ENCODE measurements around the gene HTRA3.

HTRA3 gene

GRCh38 chr4:8269535-8270417 lies at the start of gene HTRA3:
TSS of gene HTRA3 (plus strand) at chr4:8269754. CDS start at chr4:8269969, 215 bp downstream.
- DNase-seq: no peak

DNA sequence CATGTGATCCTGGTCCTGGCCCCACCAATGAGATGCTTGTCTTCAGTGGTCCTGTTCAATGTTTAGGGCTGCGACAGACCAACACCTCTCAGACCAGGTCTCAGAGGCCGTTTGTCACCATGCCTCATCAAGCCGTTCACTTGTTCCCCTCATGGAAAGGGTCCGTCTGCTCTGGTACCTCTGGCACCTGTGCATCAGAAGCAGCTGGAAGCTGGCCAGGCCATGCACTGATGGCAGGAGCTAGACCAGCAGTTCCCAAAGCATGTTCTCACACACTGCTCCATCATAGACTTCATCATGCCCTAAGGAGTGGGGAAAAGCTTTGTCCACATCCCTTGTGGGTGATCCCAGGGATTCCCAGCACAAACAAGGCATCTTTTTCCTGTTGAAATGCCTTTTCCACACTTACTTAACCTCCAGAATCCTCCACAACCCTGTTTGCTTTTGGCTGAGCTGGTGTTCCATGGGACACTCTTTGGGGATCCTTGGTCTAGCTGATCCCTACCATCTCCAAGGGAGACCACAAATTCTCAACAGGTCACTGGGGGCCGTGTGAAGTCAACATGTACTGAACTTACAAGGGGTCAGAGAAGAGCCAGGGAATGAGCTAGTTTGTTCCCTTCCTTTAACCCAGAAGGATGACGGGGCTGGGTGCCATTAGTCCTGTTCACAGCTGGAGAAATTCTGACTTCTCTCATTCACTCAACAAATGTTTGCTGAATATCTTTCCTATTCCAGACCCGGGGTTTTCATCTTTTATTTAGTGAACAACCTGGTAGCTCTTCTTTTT lies 48.7 kb upstream of the HTRA3 start:
- DNase-seq: no peak

- DNase-seq: no peak
Observed at GRCh38 chr4:8221476-8221875, 48.1 kb upstream of the HTRA3 start.

GRCh38 chr4:8221985-8222384 lies 47.6 kb upstream of the HTRA3 start:
- DNase-seq: no peak

- DNase-seq: no peak
Observed at GRCh38 chr4:8222609-8223388, 46.8 kb upstream of the HTRA3 start.

GRCh38 chr4:8224267-8224974 lies 45.1 kb upstream of the HTRA3 start:
- DNase-seq: no peak

- DNase-seq: no peak
Observed at GRCh38 chr4:8224975-8225625, 44.5 kb upstream of the HTRA3 start.

DNA sequence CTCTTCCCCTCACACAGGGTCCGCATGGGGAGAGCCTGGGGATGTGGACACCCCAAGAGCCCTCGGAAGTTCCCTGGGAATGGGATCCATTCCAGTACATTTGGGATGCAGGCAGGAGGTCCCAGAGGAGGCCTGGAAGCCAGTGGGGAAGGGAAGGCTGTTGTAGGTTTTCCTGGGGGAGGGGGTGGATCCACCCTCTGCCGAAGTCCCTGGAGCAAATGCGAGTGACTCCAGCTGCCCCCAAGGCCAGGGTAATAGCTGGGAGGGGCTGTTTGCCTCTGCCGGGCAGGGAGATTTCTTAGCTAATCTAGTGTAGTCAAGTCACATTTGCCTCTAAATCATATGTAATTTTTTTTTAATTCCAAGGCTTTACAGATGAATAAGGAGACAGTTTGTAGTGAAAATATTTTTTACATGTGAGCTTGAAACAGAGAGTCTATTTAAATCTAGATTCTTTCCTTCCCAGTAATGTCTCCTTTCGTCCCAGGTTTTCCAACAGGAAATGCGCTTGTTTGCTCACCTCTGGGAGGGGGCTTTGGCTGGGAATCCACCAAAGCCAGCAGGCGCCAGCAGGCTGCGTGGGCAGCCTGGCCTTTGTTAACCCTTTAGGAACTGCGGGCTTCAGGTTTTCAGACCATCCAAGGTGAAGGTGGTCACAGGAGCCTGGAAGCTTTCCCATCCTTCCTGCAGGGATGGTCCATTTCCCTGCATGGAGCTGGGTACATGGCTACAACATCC lies 43.7 kb upstream of the HTRA3 start:
- no peak for DNase-seq

DNA sequence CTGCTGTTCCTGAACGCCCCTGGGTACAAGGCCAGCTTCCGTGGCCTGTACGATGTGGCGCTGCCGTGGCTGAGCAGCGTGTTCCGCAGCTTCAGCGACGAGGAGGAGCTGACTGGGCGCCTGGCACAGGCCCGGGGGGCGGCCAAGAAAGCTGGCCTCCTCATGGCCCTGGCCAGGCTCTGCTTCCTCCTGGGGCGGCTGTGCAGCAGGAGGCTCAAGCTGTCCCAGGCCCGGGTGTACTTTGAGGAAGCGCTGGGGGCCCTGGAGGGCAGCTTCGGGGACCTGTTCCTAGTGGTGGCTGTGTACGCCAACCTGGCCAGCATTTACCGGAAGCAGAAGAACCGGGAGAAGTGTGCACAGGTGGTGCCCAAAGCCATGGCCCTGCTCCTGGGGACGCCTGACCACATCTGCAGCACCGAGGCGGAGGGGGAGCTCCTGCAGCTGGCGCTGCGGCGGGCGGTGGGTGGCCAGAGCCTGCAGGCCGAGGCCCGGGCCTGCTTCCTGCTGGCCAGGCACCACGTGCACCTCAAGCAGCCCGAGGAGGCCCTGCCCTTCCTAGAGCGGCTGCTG lies 42.3 kb upstream of the HTRA3 start:
- DNase-seq: no peak

- no peak for DNase-seq
Observed at GRCh38 chr4:8227771-8228318, 41.7 kb upstream of the HTRA3 start.

GRCh38 chr4:8228319-8229250 lies 41.0 kb upstream of the HTRA3 start:
- no peak for DNase-seq

DNA sequence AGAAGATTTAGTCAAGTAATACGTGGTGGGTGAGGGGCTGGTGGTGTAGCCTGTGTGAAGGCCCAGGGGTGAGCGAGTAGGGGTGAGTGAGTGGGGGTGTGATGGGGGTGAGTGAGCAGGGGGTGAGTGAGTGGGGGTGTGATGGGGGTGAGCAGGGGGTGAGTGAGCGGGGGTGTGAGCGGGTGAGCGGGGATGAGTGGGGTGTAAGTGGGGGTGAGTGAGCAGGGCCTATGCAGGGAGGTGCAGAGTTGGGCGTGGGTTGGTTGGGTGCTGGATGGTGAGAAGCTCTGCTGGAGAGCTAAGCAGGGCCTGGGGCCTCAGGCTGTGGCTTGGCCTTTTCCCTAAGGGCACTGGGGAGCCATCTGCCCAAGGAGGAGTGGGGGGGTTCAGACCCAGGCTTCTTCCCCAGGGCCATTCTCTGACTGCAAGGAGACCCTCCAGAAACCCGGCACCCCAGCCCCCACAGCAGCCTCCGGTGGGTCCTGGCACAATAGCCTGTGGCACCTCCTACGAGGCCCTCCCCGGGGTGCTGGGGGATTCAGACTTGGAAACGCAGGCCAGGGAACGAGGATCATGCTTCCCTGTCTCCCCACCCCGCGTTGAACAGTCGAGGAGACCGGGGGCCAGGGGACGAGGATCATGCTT lies 40.1 kb upstream of the HTRA3 start:
- DNase-seq: no peak

DNA sequence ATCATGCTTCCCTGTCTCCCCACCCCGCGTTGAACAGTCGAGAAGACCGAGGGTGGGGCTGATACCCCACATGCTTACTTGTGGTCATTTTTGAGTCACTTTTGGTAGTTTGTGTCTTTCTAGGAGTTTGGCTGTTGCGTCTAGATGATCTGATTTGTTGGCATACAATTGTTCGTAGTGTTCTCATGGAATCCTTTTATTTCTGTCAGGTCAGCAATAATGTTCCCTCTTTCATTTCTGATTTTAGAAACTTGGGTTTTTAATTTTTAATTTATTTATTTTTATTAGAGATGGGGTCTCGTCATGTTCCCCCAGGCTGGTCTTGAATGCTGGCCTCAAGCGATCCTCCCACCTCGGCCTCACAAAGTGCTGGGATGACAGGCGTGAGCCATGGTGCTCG lies 39.5 kb upstream of the HTRA3 start:
- no peak for DNase-seq

DNA sequence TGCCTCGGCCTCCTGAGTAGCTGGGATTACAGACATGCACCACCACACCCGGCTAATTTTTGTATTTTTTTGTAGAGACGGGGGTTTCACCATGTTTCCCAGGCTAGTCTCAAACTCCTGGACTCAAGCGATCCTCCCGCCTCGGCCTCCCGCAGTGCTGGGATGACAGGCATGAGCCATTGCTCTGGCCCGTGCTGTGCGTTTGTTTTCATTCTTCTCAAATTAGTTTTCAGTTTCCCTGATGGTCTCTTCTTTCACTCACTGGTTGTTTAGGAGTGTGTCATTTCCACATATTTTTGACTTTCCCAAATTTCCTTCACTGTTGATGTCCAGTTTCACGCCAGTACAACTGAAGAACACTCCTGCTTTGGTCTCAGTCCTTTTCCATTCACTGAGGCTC lies 38.7 kb upstream of the HTRA3 start:
- no peak for DNase-seq

DNA sequence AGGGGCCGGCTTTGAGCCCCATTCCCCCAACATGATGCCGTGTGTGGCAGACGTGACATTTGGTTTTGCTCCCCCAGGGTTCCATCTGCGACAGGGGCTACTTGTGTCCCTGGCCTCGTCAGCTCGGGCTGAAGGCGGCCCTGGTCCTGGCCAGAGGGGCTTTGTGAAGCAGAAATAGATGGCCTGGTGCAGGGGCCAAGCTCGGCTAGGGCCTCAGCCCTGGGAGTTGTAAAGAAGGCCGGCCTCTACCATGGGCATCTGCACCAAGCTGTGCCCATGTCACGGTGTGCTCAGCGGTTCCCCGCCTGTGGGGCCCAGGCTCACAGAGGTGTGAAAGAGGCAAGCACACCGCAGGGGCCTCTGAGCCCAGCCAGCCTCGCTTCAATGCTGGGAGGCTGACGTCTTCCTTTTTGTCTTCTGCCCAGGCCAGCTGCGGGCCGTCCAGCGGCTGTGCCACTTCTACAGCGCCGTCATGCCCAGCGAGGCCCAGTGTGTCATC lies 38.0 kb upstream of the HTRA3 start:
- DNase-seq: no peak

GRCh38 chr4:8232748-8233147 lies 36.8 kb upstream of the HTRA3 start:
- no peak for DNase-seq

- no peak for DNase-seq
Observed at GRCh38 chr4:8233672-8234484, 35.7 kb upstream of the HTRA3 start.

GRCh38 chr4:8234715-8235114 lies 34.8 kb upstream of the HTRA3 start:
- DNase-seq: no peak

Measured in NCI-H1694 (cell line).